ENCODE measurements around the gene SLC25A25.
A peak's percentile ranks its signal among the peaks of the same experiment; 100 is the strongest.
"Not testable (repeated sequence)": the region's sequence is repeated elsewhere in the genome, so short reads cannot be mapped to it uniquely, and the experiment has no call there.

Gene SLC25A25

GRCh38 chr9:128067645-128068385, at the start of gene SLC25A25:
SLC25A25 (plus strand) TSS chr9:128068232; CDS start chr9:128068320, 88 bp downstream.
- peak; percentile 100 for DNase-seq

- DNase-seq: no peak
These were observed 47.3 kb upstream of the SLC25A25 start for GRCh38 chr9:128020692-128021091.

GRCh38 chr9:128021098-128021497, 46.9 kb upstream of the SLC25A25 start:
- DNase-seq: no peak

- no peak for DNase-seq
These were observed 45.1 kb upstream of the SLC25A25 start for GRCh38 chr9:128022886-128023285.

GRCh38 chr9:128023671-128024070, 44.4 kb upstream of the SLC25A25 start:
- DNase-seq: not testable (repeated sequence)

- DNase-seq: peak; percentile 40
These were observed 43.2 kb upstream of the SLC25A25 start for GRCh38 chr9:128024761-128025308.

- DNase-seq: peak; percentile 61
These were observed 42.3 kb upstream of the SLC25A25 start for GRCh38 chr9:128025736-128026135.

GRCh38 chr9:128026255-128026772, 41.7 kb upstream of the SLC25A25 start:
- peak; percentile 88 for DNase-seq

GRCh38 chr9:128026773-128027541, 41.1 kb upstream of the SLC25A25 start:
- DNase-seq: peak; percentile 75

GRCh38 chr9:128027705-128028104, 40.3 kb upstream of the SLC25A25 start:
- no peak for DNase-seq

- peak; percentile 61 for DNase-seq
These were observed 34.4 kb upstream of the SLC25A25 start for GRCh38 chr9:128033609-128034008.

GRCh38 chr9:128034821-128035652, 33.0 kb upstream of the SLC25A25 start:
- peak; percentile 74 for DNase-seq

- not testable (repeated sequence) for DNase-seq
These were observed 31.5 kb upstream of the SLC25A25 start for GRCh38 chr9:128036522-128036921.

- not testable (repeated sequence) for DNase-seq
These were observed 27.2 kb upstream of the SLC25A25 start for GRCh38 chr9:128040783-128041182.

- no peak for DNase-seq
These were observed 26.0 kb upstream of the SLC25A25 start for GRCh38 chr9:128042043-128042442.

- no peak for DNase-seq
These were observed 24.6 kb upstream of the SLC25A25 start for GRCh38 chr9:128043467-128043868.

GRCh38 chr9:128045409-128045808, 22.6 kb upstream of the SLC25A25 start:
- DNase-seq: not testable (repeated sequence)

- DNase-seq: no peak
These were observed 22.2 kb upstream of the SLC25A25 start for GRCh38 chr9:128045831-128046230.

GRCh38 chr9:128047231-128047630, 20.8 kb upstream of the SLC25A25 start:
- no peak for DNase-seq

- DNase-seq: no peak
These were observed 19.4 kb upstream of the SLC25A25 start for GRCh38 chr9:128048663-128049062.

GRCh38 chr9:128049843-128050242, 18.2 kb upstream of the SLC25A25 start:
- DNase-seq: no peak

GRCh38 chr9:128051932-128052709, 15.9 kb upstream of the SLC25A25 start:
- DNase-seq: no peak

Data from CD4-positive, alpha-beta T cell treated with Interleukin-6 for 4 hours (primary cell).